H1 (cell line): ENCODE measurements around the gene GTPBP10. TPM values are rescaled to one million over a fixed set of nuclear protein-coding genes. Genes with fewer than 3 reads are reported as not detected.

Experiments
- CTCF ChIA-PET: fragments of 300-600 bp; sonication (Branson Sonifier 250); formaldehyde crosslinking; loops from one replicate; lab custom pipeline; 2021; ENCODE audit not compliant: partially characterized antibody; lab: Charles Lee
- POLR2A ChIA-PET: fragments of 300-600 bp; sonication (Branson Sonifier 250); formaldehyde crosslinking; loops from one replicate; lab custom pipeline; 2021; ENCODE audit warnings: inconsistent platforms; ENCODE audit not compliant: partially characterized antibody; lab: Charles Lee
- DNase-seq, 2 experiments: peaks; one replicate each; pipeline versions ENCODE4 v3.0.0 to v3.0.0-alpha.2; 2010 to 2022; ENCODE audit warnings: low spot score in 2 of 2, low read depth in 1 of 2, mixed read lengths in 1 of 2
- FAIRE-seq: peaks from 2 replicates; lab custom pipeline; 2011; peaks lifted over from hg19 to GRCh38; lab: Jason Lieb, UNC
- H2AFZ ChIP-seq: 2 replicates; pipeline ENCODE4 v1.8.1; 2012; ENCODE audit warnings: low read length, inconsistent platforms
- H2AK5ac ChIP-seq: 2 replicates; pipeline ENCODE4 v1.6.1; 2013; ENCODE audit warnings: low read depth, low read length
- H2BK120ac ChIP-seq: replicated peaks from 2 replicates; pipeline ENCODE3; 2013; ENCODE audit warnings: low read depth, low read length, inconsistent platforms
- H2BK12ac ChIP-seq: 2 replicates; pipeline ENCODE4 v1.6.1; 2013; ENCODE audit warnings: low read depth, low read length
- H2BK15ac ChIP-seq: 2 replicates; pipeline ENCODE4 v1.6.1; 2013; ENCODE audit warnings: low read length
- H2BK20ac ChIP-seq: 2 replicates; pipeline ENCODE4 v1.6.1; 2013; ENCODE audit warnings: low read length
- H2BK5ac ChIP-seq: 2 replicates; pipeline ENCODE4 v1.6.1; 2013; ENCODE audit warnings: low read depth, low read length
- H3K14ac ChIP-seq: 2 replicates; pipeline ENCODE4 v1.6.1; 2013; ENCODE audit warnings: inconsistent platforms; ENCODE audit not compliant: insufficient read length
- H3K18ac ChIP-seq: 2 replicates; pipeline ENCODE4 v1.6.1; 2013; ENCODE audit warnings: low read length; ENCODE audit errors: extremely low read depth
- H3K23ac ChIP-seq: 2 replicates; pipeline ENCODE4 v1.6.1; 2013; ENCODE audit warnings: inconsistent platforms; ENCODE audit not compliant: insufficient read length
- H3K23me2 ChIP-seq: 2 replicates; pipeline ENCODE4 v1.6.1; 2013; ENCODE audit warnings: low read depth, low read length
- H3K27ac ChIP-seq: 2 replicates; pipeline ENCODE4 v1.6.1; 2011; ENCODE audit warnings: low read depth, low read length, inconsistent platforms
- H3K27me3 ChIP-seq, 4 experiments: replicated peaks in 1 of 4; 1 replicate in 1 of 4; 2 replicates in 3 of 4; pipeline versions ENCODE4 v1.6.1 to v1.8.1; 2011 to 2013; ENCODE audit warnings: low read length in 3 of 4, mild to moderate bottlenecking in 3 of 4, inconsistent platforms in 2 of 4, mixed read lengths in 2 of 4, moderate library complexity in 1 of 4; ENCODE audit not compliant: control insufficient read depth in 3 of 4, insufficient read depth in 3 of 4; ENCODE audit errors: extremely low read depth in 1 of 4
- H3K36me3 ChIP-seq, 4 experiments: 2 replicates each; pipeline versions ENCODE4 v1.6.1 to v1.8.1; 2011 to 2013; ENCODE audit warnings: mild to moderate bottlenecking in 4 of 4, low read length in 3 of 4, moderate library complexity in 2 of 4, control low read depth in 1 of 4, inconsistent platforms in 1 of 4; ENCODE audit not compliant: insufficient read depth in 4 of 4, control insufficient read depth in 2 of 4
- H3K4ac ChIP-seq: replicated peaks from 2 replicates; pipeline ENCODE3; 2013; ENCODE audit warnings: low read length, low read depth, mixed read lengths, inconsistent platforms; ENCODE audit not compliant: insufficient read length
- H3K4me1 ChIP-seq, 4 experiments: replicated peaks in 1 of 4; 1 replicate in 1 of 4; 2 replicates in 3 of 4; pipeline versions ENCODE4 v1.6.1 to v1.8.1; 2011 to 2013; ENCODE audit warnings: low read length in 3 of 4, inconsistent platforms in 2 of 4, mixed read lengths in 1 of 4; ENCODE audit not compliant: insufficient read depth in 4 of 4, control insufficient read depth in 3 of 4
- H3K4me2 ChIP-seq, 2 experiments: 2 replicates each; pipeline versions ENCODE4 v1.6.1 to v1.8.1; 2011 to 2013; ENCODE audit warnings: low read depth in 2 of 2, low read length in 2 of 2, control low read depth in 1 of 2, inconsistent platforms in 1 of 2, mild to moderate bottlenecking in 1 of 2; ENCODE audit not compliant: insufficient read depth in 1 of 2
- H3K4me3 ChIP-seq, 4 experiments: fragments of 200-600, 300-600 bp in 1 of 4; sonication (generic), shearing (Covaris generic), sonication (Bioruptor Twin) in 1 of 4; 2 replicates each; pipeline versions ENCODE4 v1.5.1 to v1.8.1; 2011 to 2016; ENCODE audit warnings: low read length in 4 of 4, low read depth in 3 of 4, control low read depth in 2 of 4, inconsistent platforms in 2 of 4, mild to moderate bottlenecking in 2 of 4, mixed read lengths in 1 of 4, moderate library complexity in 1 of 4; ENCODE audit not compliant: insufficient read depth in 2 of 4; ENCODE audit errors: extremely low read depth in 1 of 4
- H3K56ac ChIP-seq: replicated peaks from 2 replicates; pipeline ENCODE3; 2013; ENCODE audit warnings: low read depth, mild to moderate bottlenecking, mixed read lengths, low read length, inconsistent platforms; ENCODE audit not compliant: insufficient read length
- H3K79me1 ChIP-seq: 2 replicates; pipeline ENCODE4 v1.6.1; 2013; ENCODE audit warnings: low read depth, low read length, control low read depth
- H3K79me2 ChIP-seq, 2 experiments: 2 replicates each; pipeline versions ENCODE4 v1.6.1 to v1.8.1; 2012 to 2013; ENCODE audit warnings: low read length in 2 of 2, mild to moderate bottlenecking in 2 of 2, inconsistent platforms in 1 of 2; ENCODE audit not compliant: insufficient read depth in 2 of 2, control insufficient read depth in 1 of 2
- H3K9ac ChIP-seq, 4 experiments: replicated peaks in 1 of 4; 1 replicate in 1 of 4; 2 replicates in 3 of 4; pipeline versions ENCODE4 v1.6.1 to v1.8.1; 2011 to 2013; ENCODE audit warnings: low read depth in 3 of 4, low read length in 3 of 4, control low read depth in 2 of 4, mild to moderate bottlenecking in 2 of 4, moderate library complexity in 2 of 4, inconsistent platforms in 1 of 4; ENCODE audit errors: extremely low read depth in 1 of 4
- H3K9me3 ChIP-seq, 2 experiments: 2 replicates each; pipeline versions ENCODE4 v1.6.1 to v1.8.1; 2012 to 2013; ENCODE audit warnings: mild to moderate bottlenecking in 2 of 2, moderate library complexity in 2 of 2, control low read depth in 1 of 2, inconsistent platforms in 1 of 2, low read depth in 1 of 2, low read length in 1 of 2, mixed read lengths in 1 of 2; ENCODE audit not compliant: insufficient read depth in 2 of 2
- H4K20me1 ChIP-seq, 2 experiments: replicated peaks in 1 of 2; 2 replicates each; pipeline versions ENCODE3 to v1.8.1; 2011 to 2013; ENCODE audit warnings: inconsistent platforms in 2 of 2, low read length in 2 of 2, mild to moderate bottlenecking in 1 of 2; ENCODE audit not compliant: insufficient read depth in 2 of 2, control insufficient read depth in 1 of 2
- H4K5ac ChIP-seq: 2 replicates; pipeline ENCODE4 v1.6.1; 2013; ENCODE audit warnings: low read length, low read depth, mixed read lengths, inconsistent platforms; ENCODE audit not compliant: insufficient read length
- H4K8ac ChIP-seq: 2 replicates; pipeline ENCODE4 v1.8.0; 2013; ENCODE audit warnings: mild to moderate bottlenecking, moderate library complexity, low read length, inconsistent platforms; ENCODE audit not compliant: insufficient read depth; ENCODE audit errors: extremely low read depth
- H4K91ac ChIP-seq: replicated peaks from 2 replicates; pipeline ENCODE3; 2013; ENCODE audit warnings: low read length, mixed read lengths, inconsistent platforms; ENCODE audit not compliant: insufficient read length
- CBX8 ChIP-seq: fragments of 300-800, 300-1000 bp; sonication (generic); IDR thresholded peaks from 2 replicates; pipeline ENCODE4 v1.7.1; 2016; ENCODE audit warnings: low read depth, low read length, borderline replicate concordance
- CEBPB ChIP-seq: IDR thresholded peaks from 2 replicates; pipeline ENCODE4 v1.6.1; 2012; ENCODE audit warnings: low read depth, low read length
- EP300 ChIP-seq, 2 experiments: IDR thresholded peaks; 1 replicate in 1 of 2; 2 replicates in 1 of 2; pipeline ENCODE4 v1.6.1; 2011 to 2012; ENCODE audit warnings: low read depth in 2 of 2, low read length in 2 of 2, mild to moderate bottlenecking in 2 of 2, borderline replicate concordance in 1 of 2, inconsistent platforms in 1 of 2, moderate library complexity in 1 of 2
- WGBS, 2 experiments: shearing (Covaris generic) in 1 of 2; methylation state at CpG; one replicate each; pipeline versions ENCODE4 v1.1.6 to v1.1.7; 2013 to 2015; ENCODE audit warnings: low lambda C conversion rate in 2 of 2, mixed read lengths in 2 of 2, inconsistent platforms in 1 of 2, low coverage in 1 of 2, missing lambda C conversion rate in 1 of 2; ENCODE audit not compliant: insufficient replicate concordance in 2 of 2, insufficient coverage in 1 of 2, insufficient read length in 1 of 2; ENCODE audit errors: extremely low coverage in 1 of 2, missing lambda C conversion rate in 1 of 2; 5-methylcytosine and 5-hydroxymethylcytosine counted together
- polyA plus RNA-seq, 7 experiments: library from polyadenylated mRNA; depleted of rRNA in 3 of 7; stranded (reverse) in 5 of 7; unstranded in 2 of 7; fragments of >200 nt in 5 of 7; fragments of 200-250 nt in 2 of 7; gene quantifications; 1 replicate in 5 of 7; 2 replicates in 1 of 7; 4 replicates in 1 of 7; pipeline versions ENCODE4 v1.2.1 to v1.2.3, GENCODE V29; 2011 to 2013; ENCODE audit warnings: missing spikeins in 2 of 7, mixed read lengths in 2 of 7
- total RNA-seq: library from RNA; stranded (reverse); fragmentation: NEBNext Ultra II Directional; extraction: Animal tissue kit (Norgen Biotek cat#: 25700); gene quantifications from 2 replicates; pipeline ENCODE4 v1.2.1, GENCODE V29; 2021

GTPBP10 gene
- total and polyA plus RNA-seq, 2 of the 8 experiments (the other 6 are each of a cell fraction or from before 2014, with no cell fraction given), result 4.4 to 21.2 TPM

DNA sequence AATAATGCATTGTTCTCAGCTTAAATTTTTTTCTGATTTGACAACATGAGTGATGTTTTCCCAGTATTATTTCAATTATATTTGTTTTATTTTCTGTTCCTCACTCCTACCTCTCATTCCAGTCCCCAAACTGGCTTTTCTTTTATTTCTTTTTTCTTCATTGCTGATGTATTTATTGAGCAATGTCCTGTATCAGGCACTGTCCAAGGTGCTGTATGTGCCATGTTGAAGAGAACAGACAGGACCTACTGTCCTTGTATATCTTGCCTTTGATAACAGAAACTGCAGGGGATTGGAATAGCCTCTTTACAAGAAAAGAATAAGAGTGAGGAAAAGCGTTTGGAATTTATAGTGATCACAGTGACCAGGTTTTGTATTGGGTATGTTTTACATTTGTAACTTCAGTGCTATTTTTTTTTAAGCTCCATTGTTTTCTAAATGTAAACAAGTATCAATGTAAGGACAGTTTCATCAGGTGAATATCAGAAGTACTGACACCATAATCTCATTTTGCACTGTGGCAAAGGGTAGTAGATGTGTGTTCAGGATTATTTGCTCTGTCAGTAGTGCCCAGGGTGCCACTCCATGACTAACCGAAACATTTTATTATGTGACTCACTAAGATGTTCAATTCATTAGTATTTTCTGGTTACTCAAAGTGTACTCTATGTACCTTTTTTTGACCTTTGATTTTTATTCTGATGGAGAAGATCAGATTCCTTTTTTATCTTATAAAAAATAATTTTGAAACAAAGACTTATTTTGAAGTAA, 41.1 kb downstream of the GTPBP10 start:
- WGBS, 2 experiments, result 90% methylated on average over 2 of the region's 2 CpGs; no CpG with 5 or more reads in 1 of the 2 experiments
- H3K18ac ChIP-seq, result no peak overlapping the region

More for the DNA sequence above, 41.1 kb downstream of the GTPBP10 start:
- no peak overlapping the region for H4K91ac ChIP-seq
- no peak overlapping the region for H2BK5ac ChIP-seq
- no peak overlapping the region for H2BK20ac ChIP-seq
- no peak overlapping the region for H2BK15ac ChIP-seq
- H3K36me3 ChIP-seq, result peaks cover 0 to 21% (median 8%) of the 10 kb centered on the region in 4 experiments; a peak in 5 of 8 replicates
- no peak overlapping the region for H3K9ac ChIP-seq
- H3K4me1 ChIP-seq, result no peaks in the 10 kb centered on the region
- DNase-seq, result no peak
- no peak overlapping the region for H2BK120ac ChIP-seq
- CTCF ChIA-PET, result no interaction called here
- H3K79me2 ChIP-seq, result no peaks in the 10 kb centered on the region
- no peak overlapping the region for H3K4ac ChIP-seq
- no peak overlapping the region for H2AFZ ChIP-seq
- no peak overlapping the region for H3K27ac ChIP-seq
- no peak overlapping the region for H2BK12ac ChIP-seq
- no peaks in the 10 kb centered on the region for H3K27me3 ChIP-seq
- TF ChIP-seq CEBPB (peak; percentile 43; the same call in 1 of the 2 replicates), EP300 (IDR thresholded peaks at IDR 0.05; ENCODE audit: borderline replicate concordance in 1 of 2, low read depth in 2 of 2, low read length in 2 of 2) (no peak), CBX8 (no peak)
- TF ChIP-seq, all 59 proteins: peak for 1
- no peak overlapping the region for H4K8ac ChIP-seq
- H3K4me3 ChIP-seq, result no peak overlapping the region
- no peaks in the 10 kb centered on the region for H3K79me1 ChIP-seq
- H4K20me1 ChIP-seq, result no peaks in the 10 kb centered on the region
- no peaks in the 10 kb centered on the region for H3K9me3 ChIP-seq
- no peak for FAIRE-seq
- H3K23ac ChIP-seq, result no peak overlapping the region
- POLR2A ChIA-PET, result no interaction called here
- H3K23me2 ChIP-seq, result no peaks in the 10 kb centered on the region; the same call in 1 of the 2 replicates
- no peak overlapping the region for H4K5ac ChIP-seq
- no peak overlapping the region for H3K14ac ChIP-seq
- H2AK5ac ChIP-seq, result no peak overlapping the region
- no peak overlapping the region for H3K56ac ChIP-seq
- no peak overlapping the region for H3K4me2 ChIP-seq
